NCI-H69 (cell line): ENCODE data around the gene LEKR1.
"Not testable (repeated sequence)": the region's sequence is repeated elsewhere in the genome, so short reads cannot be mapped to it uniquely, and the experiment has no call there.

Experiments
- DNase-seq: peaks from one replicate; lab custom pipeline; 2025; lab: John Stamatoyannopoulos, UW

Gene LEKR1

GRCh38 chr3:156806698-156807097, 19.5 kb upstream of the LEKR1 start:
- DNase-seq = no peak

DNA sequence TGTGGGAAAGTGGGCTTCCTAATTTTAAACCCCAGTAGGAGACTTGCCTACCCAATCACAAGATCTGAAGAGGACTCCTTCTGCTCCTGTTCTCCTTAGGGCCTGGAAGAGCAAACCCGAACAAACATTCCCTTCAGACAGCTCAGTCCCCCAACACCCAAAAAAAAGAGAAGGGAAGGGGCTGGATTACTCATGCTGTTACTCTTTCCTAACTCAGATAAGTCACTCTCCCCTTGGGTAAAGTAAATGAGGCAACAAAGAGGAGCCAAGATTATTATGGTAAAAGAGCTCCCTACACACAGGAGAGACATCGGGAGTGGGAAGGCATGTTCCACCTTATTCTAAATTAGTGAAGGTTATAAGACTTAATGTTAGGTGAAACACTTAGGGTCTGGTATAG, 18.1 kb upstream of the LEKR1 start:
- no peak for DNase-seq

DNA sequence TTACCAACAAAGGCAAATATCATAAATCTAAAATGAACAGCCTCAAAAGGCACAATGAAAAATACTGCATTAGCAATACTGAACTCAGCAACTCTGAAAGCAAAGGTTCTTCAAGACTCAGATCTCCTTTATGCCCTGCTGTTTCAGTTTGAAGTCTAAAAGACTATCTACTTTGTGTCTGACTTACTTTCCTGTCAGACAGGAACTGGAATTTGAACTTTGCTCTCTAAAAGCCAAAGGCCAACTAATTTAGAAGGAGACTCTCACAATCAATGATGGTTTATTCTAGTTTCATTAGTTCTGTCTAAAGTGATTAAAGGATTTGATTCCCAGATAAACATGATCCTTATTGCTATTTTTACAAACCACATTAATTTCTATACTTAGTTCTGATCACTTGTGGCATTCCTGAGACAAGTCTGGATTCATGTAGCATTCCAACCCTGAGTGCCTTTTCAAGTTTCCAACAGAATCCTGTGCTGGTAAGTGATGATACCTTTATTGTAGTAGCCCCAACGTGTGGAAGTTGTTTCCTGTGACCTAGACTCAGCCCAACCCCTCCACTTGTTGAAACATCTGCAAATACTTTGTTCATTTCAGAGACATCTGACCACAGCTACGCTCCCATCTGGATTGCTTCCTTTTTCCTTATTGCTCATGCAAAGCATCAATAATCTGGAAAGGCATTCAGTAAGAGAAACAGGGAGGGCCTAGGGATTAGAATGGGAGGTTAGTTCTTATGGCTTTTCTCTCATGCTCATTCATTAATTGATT, 14.9 kb upstream of the LEKR1 start:
- DNase-seq = peak; percentile 31

GRCh38 chr3:156812521-156813335, 13.4 kb upstream of the LEKR1 start:
- DNase-seq = peak; percentile 77

GRCh38 chr3:156814295-156814694, 11.9 kb upstream of the LEKR1 start:
- no peak for DNase-seq

DNA sequence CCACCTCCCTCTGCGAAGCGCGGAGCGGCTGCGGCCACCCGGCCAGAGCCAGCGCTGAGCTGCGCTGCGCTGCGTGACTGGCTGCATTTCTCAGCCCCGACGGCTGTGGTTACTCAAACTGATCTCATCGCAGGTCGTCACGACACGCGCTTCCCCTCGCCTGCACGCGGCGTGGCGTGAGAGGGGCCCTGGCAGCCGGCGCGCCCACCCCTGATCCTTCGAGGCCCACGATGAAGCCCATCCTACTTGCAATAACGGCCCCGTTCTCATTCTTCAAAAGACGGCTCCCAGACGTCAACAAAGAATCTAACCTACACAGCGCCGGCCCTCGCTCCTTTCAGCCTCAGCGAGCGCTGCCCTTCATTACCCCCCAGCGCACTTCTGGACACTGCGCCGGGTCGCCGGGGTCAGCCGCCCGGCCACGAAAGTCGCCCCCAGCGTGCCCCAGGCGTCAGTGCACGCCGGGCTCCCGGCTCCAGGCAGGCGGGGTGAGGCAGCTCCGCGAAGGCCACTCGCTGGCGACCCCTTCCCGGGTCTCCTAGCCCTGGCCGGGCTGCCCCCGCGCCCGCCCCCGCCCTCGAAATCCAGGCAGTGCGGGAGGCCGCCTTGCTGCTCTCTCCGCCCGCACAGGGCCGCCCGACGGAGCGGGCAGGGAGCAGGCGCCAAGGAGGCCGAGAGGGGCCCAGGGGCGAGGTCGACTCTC, 9.9 kb upstream of the LEKR1 start:
- DNase-seq = peak; percentile 57

DNA sequence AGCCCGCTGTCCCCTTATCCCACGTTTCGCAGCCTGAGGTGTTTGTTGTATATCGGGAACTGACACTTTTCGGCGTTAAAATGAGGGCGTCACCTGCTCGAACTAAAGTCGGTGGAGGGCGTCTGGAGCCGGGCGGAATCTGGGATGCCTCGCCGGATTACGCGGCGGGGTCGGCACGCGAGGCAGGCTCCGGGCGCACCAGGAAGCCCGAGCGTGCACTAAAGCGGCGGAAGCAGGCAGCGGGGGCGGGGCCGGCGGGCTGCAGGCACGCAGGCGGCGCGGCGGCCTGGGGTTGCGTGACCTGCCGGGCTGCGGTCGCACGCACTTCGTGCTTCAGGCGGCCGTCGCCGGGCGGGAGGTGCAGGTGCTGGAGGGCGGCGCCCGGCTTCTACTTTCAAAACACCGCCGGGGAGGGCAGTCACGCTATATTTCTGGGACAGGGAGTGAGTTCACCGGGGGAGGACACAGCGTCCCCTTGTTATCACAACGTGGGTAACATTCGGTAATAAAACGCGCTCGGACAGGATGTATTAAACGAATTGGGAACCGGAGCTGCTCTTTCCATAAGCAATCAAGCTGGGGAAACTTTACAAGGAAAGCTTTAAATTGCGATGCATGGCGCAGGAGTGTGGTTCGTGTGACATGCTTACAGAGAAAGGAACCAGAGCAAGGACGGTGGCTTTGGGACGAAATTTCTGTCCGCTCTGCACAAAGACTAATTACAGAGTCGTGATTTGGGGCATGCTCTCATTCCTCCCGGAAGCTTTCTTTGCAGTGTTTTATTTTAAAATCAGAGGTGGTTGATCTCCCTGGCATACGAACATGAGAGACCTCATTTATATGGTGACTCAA, 9.1 kb upstream of the LEKR1 start:
- peak; percentile 83 for DNase-seq

DNA sequence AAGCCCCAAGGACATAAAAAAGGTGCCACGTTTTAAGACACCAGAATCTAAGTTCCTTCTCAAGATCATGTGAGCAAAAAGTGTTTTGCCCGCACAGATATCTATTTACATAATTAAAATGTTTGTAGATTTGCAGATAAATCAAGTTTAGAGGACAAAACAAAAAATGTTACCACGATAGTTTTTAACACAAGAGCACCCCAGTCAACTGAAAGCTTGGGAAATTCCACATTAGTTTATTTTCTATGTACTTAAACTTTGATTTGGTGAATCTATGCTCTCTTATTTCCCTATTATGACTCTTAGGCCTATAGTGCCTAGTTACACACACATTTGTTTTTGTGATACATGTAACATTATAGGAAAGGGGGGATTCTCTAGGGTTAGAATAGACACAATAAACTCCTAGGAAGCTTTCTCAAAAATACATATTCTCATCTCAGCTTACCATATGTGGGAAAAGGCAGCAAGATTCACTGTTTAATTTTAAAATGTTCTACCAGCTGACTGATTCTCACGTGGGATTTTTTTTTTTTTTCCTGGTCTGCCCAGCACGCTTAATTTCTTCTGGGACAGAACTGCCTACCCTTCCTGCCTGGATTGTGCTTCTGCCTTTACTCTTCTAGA, 8.4 kb upstream of the LEKR1 start:
- no peak for DNase-seq

DNA sequence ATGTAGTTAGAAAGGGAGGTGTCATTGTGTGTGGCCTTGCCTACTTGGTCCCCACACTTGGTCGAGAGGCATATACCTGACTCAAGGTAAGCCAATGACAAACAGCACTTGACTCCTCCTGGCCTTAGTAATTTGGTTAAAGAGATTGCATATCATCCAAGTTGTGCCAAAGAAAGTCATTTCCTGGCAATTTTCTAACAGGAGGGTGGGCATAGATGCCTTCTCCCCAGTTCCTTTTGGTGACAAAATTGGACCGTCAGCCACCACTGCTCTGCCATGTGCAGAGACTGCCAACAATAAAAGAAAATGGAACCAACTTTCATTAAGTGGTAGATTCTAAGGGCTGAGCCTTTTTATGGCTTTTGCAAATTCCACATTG, 7.9 kb upstream of the LEKR1 start:
- no peak for DNase-seq

- no peak for DNase-seq
These were observed 7.3 kb upstream of the LEKR1 start for GRCh38 chr3:156818890-156819289.

DNA sequence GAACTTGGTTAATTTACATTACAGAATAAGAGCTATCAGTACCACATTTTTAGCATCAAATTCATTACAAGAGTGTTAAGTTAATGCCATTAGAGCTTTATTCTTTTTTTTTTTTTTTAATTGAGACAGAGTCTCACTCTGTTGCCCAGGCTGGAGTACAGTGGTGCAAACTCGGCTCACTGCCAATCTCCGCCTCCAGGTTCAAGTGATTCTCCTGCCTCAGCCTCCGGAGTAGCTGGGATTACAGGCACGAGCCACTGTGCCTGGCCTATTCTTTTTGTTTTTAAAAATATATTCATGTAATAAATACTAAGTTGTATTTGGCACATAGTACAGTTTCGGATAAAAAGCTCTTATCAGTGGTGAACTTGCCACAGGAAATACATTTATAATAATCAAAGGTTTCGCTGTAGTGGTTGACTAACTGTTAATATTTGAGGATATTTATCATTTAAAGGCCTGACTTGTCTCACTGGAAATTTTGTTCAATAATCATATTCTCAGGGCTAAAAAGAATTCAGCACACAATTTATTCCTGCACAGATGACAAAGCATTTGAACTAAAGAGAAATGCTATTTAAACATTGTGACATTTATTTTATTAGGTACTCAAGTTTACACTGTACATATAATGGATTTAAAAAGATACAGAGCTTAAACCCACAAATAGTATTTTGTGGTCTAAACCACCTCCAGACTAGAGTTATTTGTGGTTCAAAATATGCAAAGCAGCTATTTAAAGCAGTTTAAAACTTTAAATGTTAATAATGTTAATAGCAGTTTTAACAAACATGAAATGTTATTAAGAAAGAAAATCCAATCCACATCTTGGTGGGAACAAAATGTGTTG, 6.1 kb upstream of the LEKR1 start:
- no peak for DNase-seq

GRCh38 chr3:156820692-156821080, 5.5 kb upstream of the LEKR1 start:
- no peak for DNase-seq

- not testable (repeated sequence) for DNase-seq
These were observed 3.4 kb upstream of the LEKR1 start for GRCh38 chr3:156822626-156823260.

- no peak for DNase-seq
These were observed 384 bp upstream of the LEKR1 start for GRCh38 chr3:156825795-156826143.

- peak; percentile 15 for DNase-seq
These were observed 1.0 kb downstream of the LEKR1 start for GRCh38 chr3:156826896-156827882.

- no peak for DNase-seq
These were observed 4.9 kb downstream of the LEKR1 start for GRCh38 chr3:156831006-156831405.

GRCh38 chr3:156834435-156834834, 8.3 kb downstream of the LEKR1 start:
- no peak for DNase-seq

DNA sequence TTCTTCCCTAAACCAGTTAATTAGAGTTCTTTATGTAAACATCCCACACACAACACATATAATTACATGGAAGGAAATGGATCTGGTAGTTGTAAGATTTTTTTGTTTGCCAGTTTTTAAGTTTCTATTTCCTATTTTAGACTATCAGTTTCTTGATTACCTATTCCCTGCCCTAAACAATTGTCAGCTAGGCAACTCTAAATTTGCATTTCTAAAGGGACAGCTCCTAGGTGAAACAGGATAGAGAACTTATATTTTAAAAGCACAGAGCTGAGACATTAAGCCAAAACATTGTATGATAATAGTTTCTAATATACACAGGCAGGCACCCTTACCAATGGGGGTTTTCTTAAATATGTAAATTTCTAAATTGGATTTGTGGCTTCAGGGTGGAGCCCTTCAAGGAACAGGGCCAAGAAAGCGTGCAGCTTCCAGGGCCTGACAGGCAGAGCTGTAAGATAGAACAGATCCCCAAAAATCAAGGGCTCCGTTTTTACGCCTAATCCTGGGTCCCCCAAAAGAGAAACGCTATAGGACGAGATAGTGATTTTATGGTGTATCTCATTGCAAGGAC, 8.9 kb downstream of the LEKR1 start:
- no peak for DNase-seq
